22Rv1 (cell line): ENCODE results near the gene GDPD2.
A peak's percentile ranks its signal among the peaks of the same experiment; 100 is the strongest.

Experiments
- H3K27ac ChIP-seq: fragments of 450-650 bp; 2 replicates; pipeline ENCODE4 v1.5.1; 2017
- ZFX ChIP-seq: fragments of 450-650 bp; IDR thresholded peaks from 2 replicates; pipeline ENCODE4 v1.6.1; 2017; ENCODE audit warnings: antibody characterized with exemption, borderline replicate concordance
- TF ChIP-seq, protein P1 (sequence below): fragments of 450-650 bp; IDR thresholded peaks from 2 replicates; pipeline ENCODE4 v1.5.1; 2017; ENCODE audit warnings: mild to moderate bottlenecking

Gene GDPD2

GRCh38 chrX:70446380-70447350 lies 23.6 kb downstream of the GDPD2 start:
- no peak overlapping the region for H3K27ac ChIP-seq
- no peak for TF ChIP-seq ZFX
- TF ChIP-seq, protein P1, sequence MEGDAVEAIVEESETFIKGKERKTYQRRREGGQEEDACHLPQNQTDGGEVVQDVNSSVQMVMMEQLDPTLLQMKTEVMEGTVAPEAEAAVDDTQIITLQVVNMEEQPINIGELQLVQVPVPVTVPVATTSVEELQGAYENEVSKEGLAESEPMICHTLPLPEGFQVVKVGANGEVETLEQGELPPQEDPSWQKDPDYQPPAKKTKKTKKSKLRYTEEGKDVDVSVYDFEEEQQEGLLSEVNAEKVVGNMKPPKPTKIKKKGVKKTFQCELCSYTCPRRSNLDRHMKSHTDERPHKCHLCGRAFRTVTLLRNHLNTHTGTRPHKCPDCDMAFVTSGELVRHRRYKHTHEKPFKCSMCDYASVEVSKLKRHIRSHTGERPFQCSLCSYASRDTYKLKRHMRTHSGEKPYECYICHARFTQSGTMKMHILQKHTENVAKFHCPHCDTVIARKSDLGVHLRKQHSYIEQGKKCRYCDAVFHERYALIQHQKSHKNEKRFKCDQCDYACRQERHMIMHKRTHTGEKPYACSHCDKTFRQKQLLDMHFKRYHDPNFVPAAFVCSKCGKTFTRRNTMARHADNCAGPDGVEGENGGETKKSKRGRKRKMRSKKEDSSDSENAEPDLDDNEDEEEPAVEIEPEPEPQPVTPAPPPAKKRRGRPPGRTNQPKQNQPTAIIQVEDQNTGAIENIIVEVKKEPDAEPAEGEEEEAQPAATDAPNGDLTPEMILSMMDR: no peak

GRCh38 chrX:70449457-70449966 lies 26.4 kb downstream of the GDPD2 start:
- no peak overlapping the region for H3K27ac ChIP-seq
- TF ChIP-seq, protein P1: no peak
- TF ChIP-seq ZFX: no peak

DNA sequence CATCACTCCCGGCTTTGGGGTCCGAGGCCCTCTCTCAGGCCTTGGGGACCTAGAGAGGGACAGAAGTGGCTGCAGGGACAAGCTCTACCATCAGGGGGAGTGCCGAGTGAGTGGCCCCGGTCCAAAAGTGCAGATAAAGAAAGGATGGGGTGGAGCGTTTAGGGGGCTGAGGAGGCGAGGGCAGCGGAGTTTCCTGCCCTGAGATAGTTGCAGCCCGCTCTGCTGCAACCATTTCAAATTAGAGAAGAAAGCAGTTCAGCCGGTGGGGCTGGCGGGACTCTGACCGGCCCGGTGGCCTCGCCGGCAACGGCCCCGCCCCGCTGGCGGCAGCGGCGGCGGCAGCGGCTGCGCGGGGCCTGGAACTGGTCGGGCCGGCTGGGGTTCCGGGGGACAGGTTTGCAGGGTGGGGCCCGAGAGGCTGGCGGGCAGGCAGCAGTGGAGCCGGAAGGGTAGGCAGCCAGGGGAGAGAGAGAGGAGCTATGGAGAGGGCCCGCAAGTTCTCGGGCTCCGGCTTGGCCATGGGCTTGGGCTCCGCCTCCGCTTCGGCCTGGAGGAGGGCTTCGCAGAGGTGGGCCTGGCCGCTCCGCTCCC lies 29.1 kb downstream of the GDPD2 start:
- TF ChIP-seq, protein P1: peak; percentile 76
- no peak for TF ChIP-seq ZFX
- H3K27ac ChIP-seq: peak overlapping the region; percentile 82

GRCh38 chrX:70453024-70453618 lies 30.0 kb downstream of the GDPD2 start:
- no peak for TF ChIP-seq ZFX
- TF ChIP-seq, protein P1: no peak
- H3K27ac ChIP-seq: peak overlapping the region; percentile 82

DNA sequence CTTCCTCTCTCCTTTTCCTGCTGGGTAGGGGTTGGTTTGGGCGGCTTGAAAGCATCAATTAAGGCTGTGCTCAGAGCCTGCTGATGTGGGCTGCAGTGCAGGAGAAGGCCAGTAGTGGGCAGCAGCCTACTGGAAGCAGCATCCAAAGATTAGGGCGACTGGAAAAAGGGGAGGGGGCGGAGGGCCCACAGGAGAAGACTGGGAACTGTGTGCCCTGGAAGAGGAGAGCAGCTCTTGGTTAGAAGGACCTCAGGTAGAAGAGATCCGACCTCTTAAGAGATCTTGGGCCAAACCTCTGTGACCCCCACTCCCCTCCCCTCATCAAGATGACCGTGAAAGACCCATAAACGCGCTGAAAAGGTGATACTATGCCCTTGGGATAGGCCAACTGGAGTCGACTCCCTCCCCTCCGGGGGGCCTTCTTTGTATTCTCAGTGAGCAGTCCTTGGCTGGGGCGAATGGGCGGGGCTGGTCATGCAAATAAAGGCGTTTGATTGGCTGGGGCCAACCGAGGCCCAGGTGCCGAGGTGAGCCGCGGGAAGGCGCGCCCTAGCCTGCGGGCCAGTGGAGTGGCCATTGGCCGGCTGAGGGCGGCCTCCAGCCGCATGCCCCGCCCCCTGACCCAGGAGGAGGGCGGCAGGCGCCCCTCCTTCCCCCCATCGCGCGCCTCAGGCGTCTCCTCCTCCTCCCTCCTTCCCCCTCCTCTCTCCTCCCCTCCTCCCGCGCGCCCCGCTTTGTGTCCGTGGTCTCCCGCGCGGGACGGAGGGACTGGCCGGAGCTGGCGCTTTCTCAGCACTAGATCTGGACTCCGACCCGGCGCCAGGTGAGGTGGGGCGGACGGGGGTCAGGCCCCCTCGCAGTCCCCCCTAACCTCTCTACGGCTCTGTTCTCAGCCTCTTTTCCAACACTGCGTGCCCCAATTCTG lies 31.6 kb downstream of the GDPD2 start:
- TF ChIP-seq, protein P1: peak; percentile 78
- no peak for TF ChIP-seq ZFX
- peak overlapping the region; percentile 82 for H3K27ac ChIP-seq

GRCh38 chrX:70455366-70456202 lies 32.5 kb downstream of the GDPD2 start:
- H3K27ac ChIP-seq: peak overlapping the region; percentile 82
- TF ChIP-seq, protein P1: no peak
- no peak for TF ChIP-seq ZFX
